Liver (tissue), 10 donors: Measurements from ENCODE around the gene DNAJC9. TPM values are rescaled to one million over a fixed set of nuclear protein-coding genes. Genes with fewer than 3 reads are reported as not detected.

Experiments used
- DNase-seq: peaks from one replicate; pipeline ENCODE4 v3.0.0-alpha.2; 2017; ENCODE audit warnings: low spot score
- H3K27ac ChIP-seq, 2 donors: one replicate each; pipeline ENCODE4 v1.7.0; 2013; ENCODE audit warnings: inconsistent platforms in 2 of 2, low read length in 2 of 2, control low read depth in 1 of 2, low read depth in 1 of 2, mild to moderate bottlenecking in 1 of 2
- H3K27me3 ChIP-seq, 4 donors: one replicate each; pipeline versions ENCODE4 v1.6.1 to v1.7.0; 2013; ENCODE audit warnings: low read length in 3 of 4, inconsistent platforms in 1 of 4, mild to moderate bottlenecking in 1 of 4, moderate library complexity in 1 of 4; ENCODE audit not compliant: control insufficient read depth in 4 of 4, insufficient read depth in 4 of 4
- H3K36me3 ChIP-seq, 4 donors: one replicate each; pipeline versions ENCODE4 v1.6.1 to v1.7.0; 2013; ENCODE audit warnings: low read length in 3 of 4, mild to moderate bottlenecking in 3 of 4, low read depth in 1 of 4, moderate library complexity in 1 of 4; ENCODE audit not compliant: control insufficient read depth in 4 of 4, insufficient read depth in 3 of 4
- H3K4me1 ChIP-seq, 4 donors: one replicate each; pipeline versions ENCODE4 v1.6.1 to v1.7.0; 2013; ENCODE audit warnings: low read length in 3 of 4, mild to moderate bottlenecking in 3 of 4, moderate library complexity in 1 of 4; ENCODE audit not compliant: control insufficient read depth in 4 of 4, insufficient read depth in 4 of 4
- H3K4me3 ChIP-seq, 3 donors: one replicate each; pipeline versions ENCODE4 v1.6.1 to v1.7.0; 2013; ENCODE audit warnings: low read length in 3 of 3, control low read depth in 1 of 3, low read depth in 1 of 3, mild to moderate bottlenecking in 1 of 3
- H3K9ac ChIP-seq, 2 donors: one replicate each; pipeline ENCODE4 v1.7.0; 2013; ENCODE audit warnings: low read length in 2 of 2, mild to moderate bottlenecking in 2 of 2, moderate library complexity in 2 of 2, control low read depth in 1 of 2, low read depth in 1 of 2
- H3K9me3 ChIP-seq, 4 donors: one replicate each; pipeline versions ENCODE4 v1.6.1 to v1.7.0; 2013; ENCODE audit warnings: low read length in 3 of 4; ENCODE audit not compliant: control insufficient read depth in 4 of 4
- FOXA1 ChIP-seq: IDR thresholded peaks from 2 replicates; pipeline ENCODE4 v1.6.1; 2016; ENCODE audit warnings: antibody characterized with exemption
- FOXA2 ChIP-seq: IDR thresholded peaks from 2 replicates; pipeline ENCODE4 v1.6.1; 2016; ENCODE audit warnings: antibody characterized with exemption
- GABPA ChIP-seq, 2 donors: IDR thresholded peaks in 1 of 2; conservative IDR thresholded peaks in 1 of 2; 2 replicates each; pipeline ENCODE4 v1.6.1; 2016; ENCODE audit warnings: antibody characterized with exemption in 2 of 2, mild to moderate bottlenecking in 1 of 2, moderate library complexity in 1 of 2
- HNF4G ChIP-seq: IDR thresholded peaks from 2 replicates; pipeline ENCODE4 v1.6.1; 2016; ENCODE audit warnings: antibody characterized with exemption
- JUND ChIP-seq, 2 donors: IDR thresholded peaks; 2 replicates each; pipeline ENCODE4 v1.6.1; 2016; ENCODE audit warnings: antibody characterized with exemption in 2 of 2
- NR2F2 ChIP-seq: IDR thresholded peaks from 2 replicates; pipeline ENCODE4 v1.6.1; 2016; ENCODE audit warnings: antibody characterized with exemption
- RAD21 ChIP-seq, 2 donors: IDR thresholded peaks; 2 replicates each; pipeline ENCODE4 v1.6.1; 2016; ENCODE audit warnings: antibody characterized with exemption in 2 of 2, mild to moderate bottlenecking in 2 of 2
- RXRA ChIP-seq, 2 donors: IDR thresholded peaks; 2 replicates each; pipeline ENCODE4 v1.6.1; 2017 to 2018; ENCODE audit warnings: antibody characterized with exemption in 2 of 2, mild to moderate bottlenecking in 1 of 2
- SP1 ChIP-seq: IDR thresholded peaks from 2 replicates; pipeline ENCODE4 v1.6.1; 2018; ENCODE audit warnings: antibody characterized with exemption, mild to moderate bottlenecking
- YY1 ChIP-seq: IDR thresholded peaks from 2 replicates; pipeline ENCODE4 v1.6.1; 2016; ENCODE audit warnings: antibody characterized with exemption, mild to moderate bottlenecking
- WGBS: extraction: QIAGEN DNeasy Blood & Tissue Kit; methylation state at CpG from one replicate; pipeline ENCODE4 v1.1.7; 2013; 5-methylcytosine and 5-hydroxymethylcytosine counted together
- polyA plus RNA-seq, 2 donors: library from polyadenylated mRNA; stranded (reverse) in 1 of 2; unstranded in 1 of 2; fragments of 200-250 nt in 1 of 2; fragments of >200 nt in 1 of 2; fragmentation: Nextera tagmentation in 1 of 2; extraction: Ambion mirVana in 1 of 2; gene quantifications; one replicate each; pipeline versions ENCODE4 v1.2.1 to v1.2.3, GENCODE V29; 2013 to 2015
- small RNA-seq: library from RNA; depleted of rRNA; stranded (forward); fragments of <200 nt; gene quantifications from one replicate; pipeline ENCODE3, GENCODE V24; 2014
- total RNA-seq, 2 donors: library from RNA; depleted of rRNA; stranded (reverse); fragments of >200 nt; gene quantifications; one replicate each; pipeline ENCODE4 v1.2.3, GENCODE V29; 2014
- TF ChIP-seq, protein P1 (sequence below): IDR thresholded peaks from 2 replicates; pipeline ENCODE4 v1.6.1; 2016; ENCODE audit warnings: antibody characterized with exemption
- donor health status: healthy.
- donor health status: healthy.
- donor health status: healthy.
- donor health status: healthy.
- donor health status: healthy.

Gene DNAJC9
- total and polyA plus RNA-seq, 4 donors = 4.1 to 45.5 (median 9.9) TPM

DNA sequence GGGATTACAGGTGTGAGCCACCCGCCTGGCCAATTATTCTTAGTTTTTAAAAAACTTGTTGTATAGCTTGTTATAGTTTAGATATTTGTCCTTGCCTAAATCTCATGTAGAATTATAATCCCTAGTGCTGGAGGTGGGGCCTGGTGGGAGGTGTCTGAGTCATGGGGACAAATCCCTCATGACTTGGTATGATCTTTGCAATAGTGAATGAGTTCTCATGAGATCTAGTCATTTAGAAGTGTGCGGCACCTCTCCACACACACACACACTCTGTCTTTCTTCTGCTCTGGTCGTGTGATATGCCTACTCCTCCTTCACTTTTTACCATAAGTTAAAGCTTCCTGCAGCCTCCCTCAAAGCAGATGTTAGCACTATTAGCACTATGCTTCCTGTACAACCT, 42.0 kb downstream of the DNAJC9 start:
- no peak for DNase-seq
- H3K36me3 ChIP-seq = peaks cover 0 to 8% (median 1%) of the 10 kb centered on the region in 4 donors
- 94% methylated on average over 3 of the region's 3 CpGs for WGBS

More for the DNA sequence above, 42.0 kb downstream of the DNAJC9 start:
- H3K4me3 ChIP-seq = no peak overlapping the region
- no peak overlapping the region for H3K27ac ChIP-seq
- H3K4me1 ChIP-seq = no peaks in the 10 kb centered on the region
- no peaks in the 10 kb centered on the region for H3K27me3 ChIP-seq
- TF ChIP-seq SP1 (no peak), RAD21 (IDR thresholded peaks at IDR 0.05) (no peak), RXRA (IDR thresholded peaks at IDR 0.05) (no peak), GABPA (IDR thresholded peaks at IDR 0.05 in 1 of 2, conservative IDR thresholded peaks at IDR 0.05 in 1 of 2) (no peak), JUND (IDR thresholded peaks at IDR 0.05) (no peak), YY1 (no peak), FOXA2 (no peak), NR2F2 (no peak), HNF4G (no peak), FOXA1 (no peak)
- TF ChIP-seq, protein P1, sequence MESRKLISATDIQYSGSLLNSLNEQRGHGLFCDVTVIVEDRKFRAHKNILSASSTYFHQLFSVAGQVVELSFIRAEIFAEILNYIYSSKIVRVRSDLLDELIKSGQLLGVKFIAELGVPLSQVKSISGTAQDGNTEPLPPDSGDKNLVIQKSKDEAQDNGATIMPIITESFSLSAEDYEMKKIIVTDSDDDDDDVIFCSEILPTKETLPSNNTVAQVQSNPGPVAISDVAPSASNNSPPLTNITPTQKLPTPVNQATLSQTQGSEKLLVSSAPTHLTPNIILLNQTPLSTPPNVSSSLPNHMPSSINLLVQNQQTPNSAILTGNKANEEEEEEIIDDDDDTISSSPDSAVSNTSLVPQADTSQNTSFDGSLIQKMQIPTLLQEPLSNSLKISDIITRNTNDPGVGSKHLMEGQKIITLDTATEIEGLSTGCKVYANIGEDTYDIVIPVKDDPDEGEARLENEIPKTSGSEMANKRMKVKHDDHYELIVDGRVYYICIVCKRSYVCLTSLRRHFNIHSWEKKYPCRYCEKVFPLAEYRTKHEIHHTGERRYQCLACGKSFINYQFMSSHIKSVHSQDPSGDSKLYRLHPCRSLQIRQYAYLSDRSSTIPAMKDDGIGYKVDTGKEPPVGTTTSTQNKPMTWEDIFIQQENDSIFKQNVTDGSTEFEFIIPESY = no peak
- no peak overlapping the region for H3K9ac ChIP-seq
- H3K9me3 ChIP-seq = no peaks in the 10 kb centered on the region

Small RNA genes lying within 50 kb of the gene (small RNA-seq; reads per million reads assigned to genes)
- gene RF00019 (not detected), gene RNU6-833P (not detected)

Other genes with a start within 250 kb of the DNAJC9 start
- 10 to 100 TPM; 26.3 to 63.7 TPM for gene P4HA1, start 150.4 kb downstream of the DNAJC9 start, total RNA-seq
- gene P4HA1, start 150.4 kb downstream of the DNAJC9 start, polyA plus RNA-seq = 10 to 100 TPM in 1 of 2 donors, 1 to 10 TPM in 1; 6.1 to 21.1 TPM
- 1 to 10 TPM; 1.4 to 4.0 TPM for gene NUDT13, start 136.8 kb downstream of the DNAJC9 start, total RNA-seq
- 1 to 10 TPM in 1 of 2 donors, under 1 TPM in 1; 0.60 to 3.5 TPM for gene NUDT13, start 136.8 kb downstream of the DNAJC9 start, polyA plus RNA-seq
- gene ECD, start 79.2 kb downstream of the DNAJC9 start, total RNA-seq = 10 to 100 TPM; 14.4 to 16.2 TPM
- 1 to 10 TPM; 7.1 to 9.6 TPM for gene ECD, start 79.2 kb downstream of the DNAJC9 start, polyA plus RNA-seq
- gene FAM149B1, start 79.1 kb downstream of the DNAJC9 start, total RNA-seq = 10 to 100 TPM; 10.9 to 12.9 TPM
- gene FAM149B1, start 79.1 kb downstream of the DNAJC9 start, polyA plus RNA-seq = 1 to 10 TPM; 7.3 TPM
- 10 to 100 TPM; 34.2 to 39.5 TPM for gene MRPS16, start 5.4 kb upstream of the DNAJC9 start, total RNA-seq
- 10 to 100 TPM; 57.2 to 87.5 TPM for gene MRPS16, start 5.4 kb upstream of the DNAJC9 start, polyA plus RNA-seq
- 1 to 10 TPM in 1 of 2 donors, under 1 TPM in 1; 0.98 to 2.3 TPM for gene CFAP70, start 111.6 kb upstream of the DNAJC9 start, total RNA-seq
- gene CFAP70, start 111.6 kb upstream of the DNAJC9 start, polyA plus RNA-seq = under 1 TPM; 0.46 to 0.61 TPM
- gene ANXA7, start 166.8 kb upstream of the DNAJC9 start, total RNA-seq = 10 to 100 TPM; 71.6 to 93.0 TPM
- gene ANXA7, start 166.8 kb upstream of the DNAJC9 start, polyA plus RNA-seq = 10 to 100 TPM; 87.0 to 93.4 TPM
- gene MSS51, start 186.3 kb upstream of the DNAJC9 start, total RNA-seq = 1 to 10 TPM; 1.4 to 1.6 TPM
- under 1 TPM; 0.08 to 0.43 TPM for gene MSS51, start 186.3 kb upstream of the DNAJC9 start, polyA plus RNA-seq
- 10 to 100 TPM; 15.6 to 22.4 TPM for gene PPP3CB, start 248.8 kb upstream of the DNAJC9 start, total RNA-seq
- gene PPP3CB, start 248.8 kb upstream of the DNAJC9 start, polyA plus RNA-seq = 1 to 10 TPM; 5.7 to 7.1 TPM